OCI-LY7 (cell line): ENCODE measurements around the gene RARB.

ENCODE experiments used
- CTCF ChIP-seq: fragments of 200-600 bp; sonication (generic); conservative IDR thresholded peaks from 2 replicates; pipeline ENCODE4 v1.5.1; 2014; ENCODE audit warnings: mild to moderate bottlenecking, antibody characterized with exemption, low read length, moderate library complexity, mixed read lengths
- EZH2phosphoT487 ChIP-seq: fragments of 200-600 bp; sonication (generic); IDR thresholded peaks from 2 replicates; pipeline ENCODE4 v1.6.1; 2018; ENCODE audit warnings: low read depth, borderline replicate concordance, mild to moderate bottlenecking, mixed run types, antibody characterized with exemption, low read length, moderate library complexity, mixed read lengths

GRCh38 chr3:25619382-25619781 lies 191.3 kb downstream of the RARB start:
- no peak for TF ChIP-seq CTCF
- TF ChIP-seq EZH2phosphoT487 = no peak
